ENCODE results near the gene CAMK2G.
"Not testable (repeated sequence)": the region's sequence is repeated elsewhere in the genome, so short reads cannot be mapped to it uniquely, and the experiment has no call there.

CAMK2G gene

DNA sequence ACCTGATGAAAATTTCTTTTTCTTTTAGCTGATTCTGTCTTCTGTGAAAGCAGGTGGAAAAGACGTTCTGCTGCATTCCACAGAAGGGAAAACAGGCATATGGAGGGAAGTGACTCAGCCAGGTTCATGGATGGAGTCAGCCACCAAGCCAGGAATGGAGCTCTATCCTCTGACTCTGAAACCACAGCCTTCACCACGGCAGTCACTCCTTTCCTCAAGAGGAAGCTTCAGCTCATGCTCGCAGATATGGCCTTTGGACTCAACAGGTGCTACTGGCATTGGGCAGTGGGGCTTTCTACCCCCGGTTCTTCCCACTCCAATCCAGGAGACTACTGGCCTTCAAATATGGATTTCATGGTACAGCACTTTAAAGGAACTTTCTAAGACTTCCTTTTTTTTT, 25.1 kb upstream of the CAMK2G start:
- Histone ChIP-seq H3K9me3 (ENCODE audit: control insufficient read depth in 1 of 2, low read length in 2 of 2) (no peaks in the 10 kb centered on the region), H3K27ac (ENCODE audit: low read length) (no peak overlapping the region), H3K27me3 (ENCODE audit: low read depth, low read length) (no peaks in the 10 kb centered on the region), H3K36me3 (ENCODE audit: control insufficient read depth in 1 of 2, insufficient read depth in 2 of 2, low read length in 2 of 2) (no peaks in the 10 kb centered on the region), H3K4me3 (ENCODE audit: low read depth in 1 of 2, low read length in 2 of 2) (no peak overlapping the region), H3K4me1 (ENCODE audit: control insufficient read depth in 1 of 2, insufficient read depth in 2 of 2, low read length in 2 of 2) (no peaks in the 10 kb centered on the region)

DNA sequence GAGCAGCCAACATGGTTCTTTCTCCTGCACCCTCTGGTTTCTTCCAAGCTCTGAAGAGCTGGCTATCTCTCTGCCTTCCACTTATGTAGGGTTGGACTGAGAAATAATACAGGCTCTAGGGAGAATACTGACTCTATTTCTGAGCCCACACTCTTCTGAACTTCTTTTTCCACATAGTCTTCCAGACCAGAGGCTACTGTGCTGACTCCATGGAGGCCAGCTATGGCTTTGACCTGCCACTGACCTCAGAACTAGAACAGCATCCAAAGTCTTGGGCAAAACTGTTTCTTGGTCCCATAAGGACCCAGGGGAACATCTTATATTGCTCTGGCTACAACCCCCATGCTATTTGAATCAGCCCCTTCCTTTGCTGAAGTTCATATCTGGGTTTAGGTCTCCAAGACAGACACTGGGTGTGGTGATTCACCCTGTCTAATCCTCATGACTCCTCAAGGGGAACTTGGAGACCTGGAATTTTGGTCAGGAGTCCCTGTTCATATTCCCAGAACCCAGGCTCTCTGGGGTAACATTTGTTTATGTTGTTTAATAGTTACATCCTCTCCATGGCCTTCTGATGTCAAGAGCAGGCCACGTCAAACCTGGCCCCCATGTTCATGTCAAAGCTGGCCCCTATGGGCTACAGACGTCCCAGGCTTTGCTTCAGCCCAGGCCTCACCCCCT, 24.5 kb upstream of the CAMK2G start:
- Histone ChIP-seq H3K4me3 (ENCODE audit: low read depth in 1 of 2, low read length in 2 of 2) (no peak overlapping the region), H3K9me3 (ENCODE audit: control insufficient read depth in 1 of 2, low read length in 2 of 2) (no peaks in the 10 kb centered on the region), H3K4me1 (ENCODE audit: control insufficient read depth in 1 of 2, insufficient read depth in 2 of 2, low read length in 2 of 2) (no peaks in the 10 kb centered on the region), H3K27me3 (ENCODE audit: low read depth, low read length) (no peaks in the 10 kb centered on the region), H3K36me3 (ENCODE audit: control insufficient read depth in 1 of 2, insufficient read depth in 2 of 2, low read length in 2 of 2) (no peaks in the 10 kb centered on the region), H3K27ac (ENCODE audit: low read length) (no peak overlapping the region)

DNA sequence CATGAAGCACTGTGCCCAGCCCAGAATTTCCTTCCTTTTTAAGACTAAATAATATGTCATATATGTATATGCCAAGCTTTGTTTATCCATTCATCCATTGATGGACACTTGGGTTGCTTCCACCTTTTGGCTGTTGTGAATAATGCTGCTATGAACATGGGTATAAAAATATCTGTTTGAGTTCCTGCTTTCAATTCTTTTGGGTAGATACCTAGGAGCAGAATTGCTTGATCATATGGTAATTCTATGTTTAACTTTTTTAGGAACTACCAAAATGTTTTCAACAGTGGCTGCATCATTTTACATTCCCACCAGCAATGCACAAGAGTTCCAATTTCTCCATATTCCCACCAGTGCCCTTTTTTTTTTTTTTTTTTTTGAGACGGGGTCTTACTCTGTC, 23.3 kb upstream of the CAMK2G start:
- Histone ChIP-seq H3K4me1 (ENCODE audit: control insufficient read depth in 1 of 2, insufficient read depth in 2 of 2, low read length in 2 of 2) (no peaks in the 10 kb centered on the region), H3K27ac (ENCODE audit: low read length) (no peak overlapping the region), H3K27me3 (ENCODE audit: low read depth, low read length) (no peaks in the 10 kb centered on the region), H3K4me3 (ENCODE audit: low read depth in 1 of 2, low read length in 2 of 2) (no peak overlapping the region), H3K9me3 (ENCODE audit: control insufficient read depth in 1 of 2, low read length in 2 of 2) (no peaks in the 10 kb centered on the region), H3K36me3 (ENCODE audit: control insufficient read depth in 1 of 2, insufficient read depth in 2 of 2, low read length in 2 of 2) (no peaks in the 10 kb centered on the region)

DNA sequence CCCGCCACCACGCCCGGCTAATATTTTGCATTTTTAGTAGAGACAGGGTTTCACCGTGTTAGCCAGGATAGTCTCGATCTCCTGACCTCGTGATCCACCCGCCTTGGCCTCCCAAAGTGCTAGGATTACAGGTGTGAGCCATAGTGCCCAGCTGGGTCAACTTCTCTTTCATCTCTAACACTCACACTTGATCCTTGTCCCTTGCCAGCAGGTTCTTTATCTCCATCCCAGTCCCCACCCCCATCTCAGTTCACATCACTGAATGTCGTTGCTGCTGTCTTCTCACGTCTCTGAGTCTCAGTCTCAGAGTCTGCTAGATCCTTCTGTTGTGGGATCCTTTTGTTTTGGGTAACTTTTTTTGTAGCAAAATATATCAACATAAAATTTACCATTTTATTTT, 21.0 kb upstream of the CAMK2G start:
- H3K36me3 ChIP-seq (ENCODE audit: control insufficient read depth in 1 of 2, insufficient read depth in 2 of 2, low read length in 2 of 2); H3K27ac ChIP-seq (ENCODE audit: low read length); H3K4me1 ChIP-seq (ENCODE audit: control insufficient read depth in 1 of 2, insufficient read depth in 2 of 2, low read length in 2 of 2); H3K27me3 ChIP-seq (ENCODE audit: low read depth, low read length); H3K9me3 ChIP-seq (ENCODE audit: control insufficient read depth in 1 of 2, low read length in 2 of 2); H3K4me3 ChIP-seq (ENCODE audit: low read depth in 1 of 2, low read length in 2 of 2): not testable (repeated sequence)

- Histone ChIP-seq H3K27ac (ENCODE audit: low read length) (no peak overlapping the region), H3K9me3 (ENCODE audit: control insufficient read depth in 1 of 2, low read length in 2 of 2) (no peaks in the 10 kb centered on the region), H3K4me1 (ENCODE audit: control insufficient read depth in 1 of 2, insufficient read depth in 2 of 2, low read length in 2 of 2) (no peaks in the 10 kb centered on the region), H3K36me3 (ENCODE audit: control insufficient read depth in 1 of 2, insufficient read depth in 2 of 2, low read length in 2 of 2) (no peaks in the 10 kb centered on the region), H3K4me3 (ENCODE audit: low read depth in 1 of 2, low read length in 2 of 2) (no peak overlapping the region), H3K27me3 (ENCODE audit: low read depth, low read length) (no peaks in the 10 kb centered on the region)
Measured at GRCh38 chr10:73894245-73894971, 20.1 kb upstream of the CAMK2G start.

DNA sequence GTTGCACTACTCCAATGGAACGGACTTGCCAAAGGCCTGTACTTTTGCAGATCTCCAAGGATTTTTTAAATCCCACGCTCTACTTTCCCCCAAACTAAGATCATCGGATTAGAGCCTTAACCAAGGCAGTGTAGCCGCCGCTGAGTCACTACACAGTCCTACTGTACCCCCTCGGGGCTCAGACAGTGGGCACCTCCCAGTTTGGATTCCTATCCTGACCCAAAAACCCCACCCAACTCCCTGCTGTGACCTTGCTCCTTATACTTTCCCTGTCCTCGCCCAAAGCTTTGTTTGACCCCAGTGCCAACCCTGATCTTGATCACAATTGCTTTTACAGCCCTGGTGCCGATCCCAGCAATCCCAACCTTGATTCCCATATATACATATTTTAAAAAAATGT, 19.1 kb upstream of the CAMK2G start:
- H3K4me1 ChIP-seq (ENCODE audit: control insufficient read depth in 1 of 2, insufficient read depth in 2 of 2, low read length in 2 of 2): peaks cover 0 to 8% of the 10 kb centered on the region in 2 donors
- no peak overlapping the region for H3K27ac ChIP-seq (ENCODE audit: low read length)

DNA sequence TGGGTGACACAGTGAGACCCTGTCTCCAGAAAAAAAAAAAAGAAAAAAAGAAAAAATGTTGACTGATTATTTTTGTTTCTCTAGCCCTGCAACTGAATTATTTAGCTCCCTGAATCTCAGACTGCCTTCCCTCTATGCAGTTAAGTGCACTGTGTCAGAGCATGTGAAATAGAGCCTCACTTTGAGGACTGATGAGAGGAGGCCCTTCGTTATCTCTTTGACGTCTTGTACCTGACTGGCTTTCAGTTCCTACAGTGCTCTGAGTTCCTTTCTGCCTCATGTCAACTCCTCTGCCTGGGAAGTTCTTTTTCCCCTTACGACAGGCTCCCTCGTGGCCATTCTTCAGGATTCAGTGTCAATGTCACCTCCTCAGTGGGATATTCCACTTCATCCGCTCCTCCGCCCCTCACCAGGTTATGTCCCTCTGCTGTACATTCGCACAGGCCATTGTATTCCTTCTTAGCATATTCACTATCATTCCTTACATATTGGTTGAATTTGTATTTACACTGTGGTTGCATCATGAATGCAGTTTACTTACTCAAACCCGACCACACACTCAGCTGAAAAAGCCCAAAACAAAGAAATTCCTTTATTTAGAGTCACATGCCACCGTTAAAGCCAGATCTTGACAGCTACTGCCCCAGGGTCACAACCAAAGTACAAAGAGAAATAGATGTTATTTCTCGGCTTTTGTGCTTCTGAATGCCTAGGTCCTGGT, 18.1 kb upstream of the CAMK2G start:
- H3K4me1 ChIP-seq (ENCODE audit: control insufficient read depth in 1 of 2, insufficient read depth in 2 of 2, low read length in 2 of 2): peaks cover 4 to 17% of the 10 kb centered on the region in 2 donors
- H3K27me3 ChIP-seq (ENCODE audit: low read depth, low read length): no peaks in the 10 kb centered on the region
- H3K4me3 ChIP-seq (ENCODE audit: low read depth in 1 of 2, low read length in 2 of 2): no peak overlapping the region
- H3K36me3 ChIP-seq (ENCODE audit: control insufficient read depth in 1 of 2, insufficient read depth in 2 of 2, low read length in 2 of 2): no peaks in the 10 kb centered on the region
- no peaks in the 10 kb centered on the region for H3K9me3 ChIP-seq (ENCODE audit: control insufficient read depth in 1 of 2, low read length in 2 of 2)
- no peak overlapping the region for H3K27ac ChIP-seq (ENCODE audit: low read length)

More for the DNA sequence above, 19.1 kb upstream of the CAMK2G start:
- no peak overlapping the region for H3K4me3 ChIP-seq (ENCODE audit: low read depth in 1 of 2, low read length in 2 of 2)
- no peaks in the 10 kb centered on the region for H3K9me3 ChIP-seq (ENCODE audit: control insufficient read depth in 1 of 2, low read length in 2 of 2)
- H3K27me3 ChIP-seq (ENCODE audit: low read depth, low read length): no peaks in the 10 kb centered on the region
- no peaks in the 10 kb centered on the region for H3K36me3 ChIP-seq (ENCODE audit: control insufficient read depth in 1 of 2, insufficient read depth in 2 of 2, low read length in 2 of 2)

DNA sequence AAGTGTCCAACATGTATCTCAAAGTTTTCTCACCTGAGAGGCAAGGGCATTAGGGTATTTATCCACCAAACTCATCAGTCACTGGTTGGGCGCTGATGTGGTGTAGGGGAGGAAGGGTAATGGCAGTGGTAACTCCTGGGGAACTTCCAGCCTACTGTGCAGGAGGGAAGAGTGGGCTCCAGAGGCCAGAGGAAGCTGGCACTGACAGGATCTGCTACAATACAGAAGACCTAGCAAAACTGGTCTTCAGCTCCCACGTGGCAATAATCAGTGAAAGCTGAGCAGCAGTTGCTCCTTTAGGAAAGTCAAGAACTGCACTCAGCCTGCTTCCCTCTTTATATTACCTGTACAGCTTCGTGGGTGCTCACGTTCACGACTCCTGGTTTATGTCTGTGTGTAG, 17.2 kb upstream of the CAMK2G start:
- no peaks in the 10 kb centered on the region for H3K27me3 ChIP-seq (ENCODE audit: low read depth, low read length)
- H3K36me3 ChIP-seq (ENCODE audit: control insufficient read depth in 1 of 2, insufficient read depth in 2 of 2, low read length in 2 of 2): no peaks in the 10 kb centered on the region
- no peak overlapping the region for H3K4me3 ChIP-seq (ENCODE audit: low read depth in 1 of 2, low read length in 2 of 2)
- peaks cover 11 to 25% of the 10 kb centered on the region in 2 donors for H3K4me1 ChIP-seq (ENCODE audit: control insufficient read depth in 1 of 2, insufficient read depth in 2 of 2, low read length in 2 of 2)
- no peaks in the 10 kb centered on the region for H3K9me3 ChIP-seq (ENCODE audit: control insufficient read depth in 1 of 2, low read length in 2 of 2)
- no peak overlapping the region for H3K27ac ChIP-seq (ENCODE audit: low read length)

DNA sequence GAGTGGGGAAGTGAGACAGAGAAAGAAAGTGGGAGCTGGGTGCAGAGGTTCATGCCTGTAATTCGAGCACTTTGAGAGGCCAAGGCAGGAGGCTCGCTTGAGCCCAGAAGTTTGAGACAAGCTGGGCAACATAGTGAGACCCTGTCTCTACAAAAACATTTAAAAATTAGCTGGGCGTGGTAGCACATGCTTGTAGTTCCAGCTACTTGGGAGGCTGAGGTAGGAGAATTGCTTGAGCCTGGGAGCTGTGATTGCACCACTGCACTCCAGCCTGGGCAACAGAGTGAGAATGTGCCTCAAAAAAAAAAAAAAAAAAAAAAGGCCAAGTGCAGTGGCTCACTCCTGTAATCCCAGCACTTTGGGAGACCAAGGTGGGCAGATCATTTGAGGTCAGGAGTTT, 16.5 kb upstream of the CAMK2G start:
- H3K27me3 ChIP-seq (ENCODE audit: low read depth, low read length); H3K4me3 ChIP-seq (ENCODE audit: low read depth in 1 of 2, low read length in 2 of 2); H3K36me3 ChIP-seq (ENCODE audit: control insufficient read depth in 1 of 2, insufficient read depth in 2 of 2, low read length in 2 of 2); H3K9me3 ChIP-seq (ENCODE audit: control insufficient read depth in 1 of 2, low read length in 2 of 2); H3K27ac ChIP-seq (ENCODE audit: low read length): not testable (repeated sequence)
- H3K4me1 ChIP-seq (ENCODE audit: control insufficient read depth in 1 of 2, insufficient read depth in 2 of 2, low read length in 2 of 2): peaks cover 16 to 31% of the 10 kb centered on the region in 2 donors

GRCh38 chr10:73890261-73890660, 15.9 kb upstream of the CAMK2G start:
- H3K27ac ChIP-seq (ENCODE audit: low read length): no peak overlapping the region
- no peak overlapping the region for H3K4me3 ChIP-seq (ENCODE audit: low read depth in 1 of 2, low read length in 2 of 2)
- peaks cover 16 to 31% of the 10 kb centered on the region in 2 donors for H3K4me1 ChIP-seq (ENCODE audit: control insufficient read depth in 1 of 2, insufficient read depth in 2 of 2, low read length in 2 of 2)

DNA sequence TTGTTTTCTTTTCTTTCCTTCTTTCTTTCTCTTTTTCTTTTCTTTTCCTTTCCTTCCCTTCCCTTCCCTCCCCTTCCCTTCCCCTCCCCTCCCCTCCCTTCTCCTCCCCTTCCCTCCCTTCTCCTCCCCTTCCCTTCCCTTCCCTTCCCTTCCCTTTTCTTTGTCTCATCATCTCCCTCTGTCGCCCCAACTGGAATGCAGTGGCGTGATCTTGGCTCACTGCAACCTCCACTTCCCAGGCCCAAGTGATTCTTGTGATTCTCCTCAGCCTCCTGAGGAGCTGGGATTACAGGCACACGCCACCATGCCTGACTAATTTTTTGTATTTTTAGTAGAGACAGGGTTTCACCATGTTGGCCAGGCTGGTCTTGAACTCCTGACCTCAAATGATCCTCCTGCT, 15.1 kb upstream of the CAMK2G start:
- H3K4me1 ChIP-seq (ENCODE audit: control insufficient read depth in 1 of 2, insufficient read depth in 2 of 2, low read length in 2 of 2): peaks cover 16 to 31% of the 10 kb centered on the region in 2 donors
- H3K36me3 ChIP-seq (ENCODE audit: control insufficient read depth in 1 of 2, insufficient read depth in 2 of 2, low read length in 2 of 2); H3K27me3 ChIP-seq (ENCODE audit: low read depth, low read length); H3K9me3 ChIP-seq (ENCODE audit: control insufficient read depth in 1 of 2, low read length in 2 of 2); H3K4me3 ChIP-seq (ENCODE audit: low read depth in 1 of 2, low read length in 2 of 2); H3K27ac ChIP-seq (ENCODE audit: low read length): not testable (repeated sequence)

More at GRCh38 chr10:73890261-73890660, 15.9 kb upstream of the CAMK2G start:
- no peaks in the 10 kb centered on the region for H3K27me3 ChIP-seq (ENCODE audit: low read depth, low read length)
- H3K9me3 ChIP-seq (ENCODE audit: control insufficient read depth in 1 of 2, low read length in 2 of 2): no peaks in the 10 kb centered on the region
- no peaks in the 10 kb centered on the region for H3K36me3 ChIP-seq (ENCODE audit: control insufficient read depth in 1 of 2, insufficient read depth in 2 of 2, low read length in 2 of 2)

Data from muscle layer of duodenum (tissue), 2 donors.